Activated CD4-positive, CD25-positive, alpha-beta regulatory T cell treated with anti-CD3 and anti-CD28 coated beads, Interleukin-2, amount 50 U/mL, for 16 hours (primary cell): ENCODE results near the gene CYB5B.
"Not testable (repeated sequence)": the region's sequence is repeated elsewhere in the genome, so short reads cannot be mapped to it uniquely, and the experiment has no call there.

Experiments used
- DNase-seq: peaks from one replicate; pipeline ENCODE4 v3.0.0-alpha.2; 2020; ENCODE audit warnings: low read depth, low spot score

Gene CYB5B

DNA sequence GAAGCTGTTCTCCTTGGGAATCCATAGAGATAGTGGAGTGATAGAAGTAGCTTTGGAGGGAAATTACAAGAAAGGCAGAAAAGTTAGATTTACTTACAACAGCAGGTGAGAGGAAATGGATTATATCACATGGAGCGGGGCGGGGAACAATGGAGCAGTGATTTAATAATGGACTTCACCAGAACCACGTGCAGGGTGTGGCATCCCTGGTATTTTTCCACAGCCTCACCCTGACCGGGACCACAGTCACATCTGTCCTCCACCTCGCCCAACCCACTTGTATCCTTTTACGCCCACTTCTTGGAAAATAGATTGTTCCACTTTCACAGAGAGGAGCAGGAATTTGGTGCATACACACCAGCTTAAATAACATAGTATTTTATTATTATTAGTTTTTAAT lies 15.9 kb upstream of the CYB5B start:
- no peak for DNase-seq

DNA sequence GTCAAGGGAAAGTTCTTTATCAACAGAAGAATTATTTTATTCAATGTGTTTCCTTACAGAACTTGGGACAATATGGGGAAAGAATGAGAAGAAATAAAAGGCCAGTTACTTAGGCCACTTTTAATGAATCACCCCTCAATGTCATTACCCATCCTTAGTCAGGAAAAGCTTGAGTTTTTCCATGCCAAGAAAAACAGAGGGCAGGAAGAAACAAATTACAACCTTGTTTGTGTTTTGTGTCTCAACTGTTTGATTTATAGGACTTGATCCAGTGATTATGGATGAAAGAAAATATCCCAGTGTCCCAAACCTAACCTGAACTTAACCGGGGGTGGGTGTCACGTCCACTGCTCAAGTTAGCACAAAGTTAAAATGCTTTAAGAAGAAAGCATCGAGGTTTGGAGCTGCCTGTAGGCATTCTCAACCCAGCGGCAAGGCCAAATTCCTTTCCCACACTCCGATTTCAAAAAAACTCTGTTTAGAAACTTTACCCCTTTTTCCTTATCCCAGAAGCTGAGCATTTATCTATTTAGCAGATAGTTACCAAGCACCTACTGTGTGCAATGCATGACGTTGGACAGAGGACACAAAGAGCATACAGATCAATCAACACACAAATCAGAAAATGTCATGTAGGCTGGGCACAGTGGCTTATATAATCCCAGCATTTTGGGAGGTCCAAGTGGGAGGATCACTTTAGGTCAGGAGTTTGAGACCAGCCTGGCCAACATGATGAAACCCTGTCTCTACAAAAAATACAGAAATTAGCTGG lies 14.0 kb upstream of the CYB5B start:
- DNase-seq = no peak

DNA sequence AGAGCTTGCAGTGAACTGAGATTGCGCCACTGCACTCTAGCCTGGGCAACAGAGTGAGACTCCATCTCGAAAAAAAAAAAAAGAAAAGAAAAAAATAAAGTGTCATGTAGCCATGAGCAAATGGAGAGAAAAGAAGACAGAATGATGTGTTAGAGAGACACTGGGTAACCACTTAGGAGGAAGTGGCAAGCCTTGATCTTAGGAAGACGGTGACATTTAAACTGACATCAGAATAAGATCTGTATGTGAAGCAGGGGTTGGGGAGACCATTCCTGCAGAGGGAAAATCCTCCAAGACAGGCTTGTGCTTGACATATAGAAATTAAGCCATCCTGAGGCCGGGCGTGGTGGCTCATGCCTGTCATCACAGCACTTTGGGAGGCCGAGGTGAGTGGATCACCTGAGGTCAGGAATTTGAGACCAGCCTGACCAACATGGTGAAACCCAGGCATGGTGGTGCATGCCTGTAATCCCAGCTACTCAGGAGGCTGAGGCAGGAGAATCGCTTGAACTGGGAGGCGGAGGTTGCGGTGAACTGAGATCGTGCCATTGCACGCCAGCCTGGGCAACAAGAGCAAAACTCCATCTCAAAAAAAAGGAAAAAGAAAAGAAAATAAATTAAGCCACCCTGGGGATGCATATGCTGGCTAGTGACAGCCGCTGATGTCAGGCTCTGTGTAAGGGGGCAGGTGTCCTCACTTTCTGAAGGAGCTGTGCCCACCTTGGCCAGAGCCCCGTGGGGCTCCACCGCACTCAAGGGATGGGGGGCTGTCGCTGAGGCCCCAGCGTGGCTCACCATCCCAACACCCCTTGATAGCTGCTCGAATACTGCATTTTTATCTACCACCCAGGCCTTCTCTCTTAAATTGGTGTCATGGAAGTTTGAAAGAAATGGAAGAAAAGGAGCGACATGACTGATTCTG lies 13.1 kb upstream of the CYB5B start:
- DNase-seq = no peak

DNA sequence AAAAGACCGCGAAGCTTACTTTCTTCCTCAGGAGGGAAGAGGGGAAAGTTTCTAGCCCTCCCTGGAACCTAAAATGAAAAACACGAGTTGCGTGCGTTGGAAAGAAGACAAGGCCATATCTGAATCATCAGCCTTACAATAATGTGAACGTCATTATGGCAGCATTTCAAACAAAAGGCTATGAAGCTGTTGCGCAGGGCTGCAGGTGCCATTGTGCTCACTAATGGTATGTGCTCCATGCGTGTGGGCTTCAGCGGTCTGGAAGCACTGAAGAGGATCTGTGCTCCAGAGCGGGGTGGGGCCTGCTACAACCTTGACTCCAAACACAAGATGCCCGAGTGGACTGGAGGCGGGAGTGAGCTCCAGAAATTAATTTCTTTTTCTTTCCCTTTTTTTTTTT lies 12.1 kb upstream of the CYB5B start:
- DNase-seq = no peak

DNA sequence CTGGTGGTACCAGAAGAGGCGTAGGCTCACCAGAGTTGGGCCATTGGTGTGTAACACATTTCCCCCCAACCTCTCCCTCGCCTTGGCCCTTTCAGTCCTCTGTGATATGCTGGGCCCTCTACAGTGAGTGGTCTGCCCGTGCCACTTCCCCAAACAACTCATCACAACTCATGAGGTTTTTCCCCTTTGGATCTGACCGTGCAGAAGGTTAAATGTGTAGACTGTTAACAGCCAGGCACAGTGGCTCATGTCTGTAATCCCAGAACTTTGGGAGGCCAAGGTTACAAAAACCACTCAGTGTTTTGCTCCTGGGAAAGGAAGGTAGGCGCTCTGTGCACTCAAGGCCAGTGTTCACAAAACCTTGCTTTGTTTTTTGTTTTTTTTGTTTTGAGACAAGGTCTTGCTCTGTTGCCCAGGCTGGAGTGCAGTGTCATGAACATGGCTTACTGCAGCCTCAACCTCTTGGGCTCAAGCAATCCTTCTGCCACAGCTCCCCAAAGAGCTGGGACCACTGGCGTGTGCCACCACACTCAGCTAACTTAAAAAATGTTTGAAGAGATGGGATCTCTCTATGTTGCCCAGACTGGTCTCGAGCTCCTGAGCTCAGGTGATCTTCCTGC lies 11.3 kb upstream of the CYB5B start:
- no peak for DNase-seq

DNA sequence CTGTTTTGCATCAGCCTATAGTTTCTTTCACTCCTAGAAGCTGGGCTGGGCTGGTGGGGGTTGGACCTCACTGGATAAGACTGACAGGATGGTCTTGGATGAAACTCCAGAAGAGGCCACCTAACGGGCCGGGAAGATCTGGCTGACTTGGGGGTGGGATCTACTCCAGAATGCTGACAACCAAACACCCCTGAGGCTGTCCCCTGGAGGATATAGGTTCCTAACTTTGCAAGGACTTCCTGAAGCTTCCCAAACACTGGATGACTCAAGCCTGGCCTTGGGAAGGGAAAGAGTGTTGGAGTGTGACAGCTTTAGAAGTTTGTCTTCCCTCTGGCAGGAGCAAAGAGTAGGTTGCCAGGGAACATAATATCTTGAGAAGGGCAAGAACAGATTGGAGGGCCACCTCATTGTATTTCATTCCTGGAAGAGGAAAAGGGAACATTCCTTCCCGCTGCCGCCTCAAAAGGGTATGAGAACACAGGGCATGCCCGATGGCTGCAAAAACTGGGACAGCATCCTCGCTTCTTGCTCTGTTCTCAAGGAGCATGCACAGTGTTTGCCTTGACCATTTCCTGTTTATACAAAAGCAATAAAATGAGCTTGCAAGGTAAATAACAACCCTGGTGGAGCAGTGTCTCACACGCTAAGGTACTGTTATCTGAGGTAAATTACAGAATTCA lies 6.8 kb upstream of the CYB5B start:
- no peak for DNase-seq

DNA sequence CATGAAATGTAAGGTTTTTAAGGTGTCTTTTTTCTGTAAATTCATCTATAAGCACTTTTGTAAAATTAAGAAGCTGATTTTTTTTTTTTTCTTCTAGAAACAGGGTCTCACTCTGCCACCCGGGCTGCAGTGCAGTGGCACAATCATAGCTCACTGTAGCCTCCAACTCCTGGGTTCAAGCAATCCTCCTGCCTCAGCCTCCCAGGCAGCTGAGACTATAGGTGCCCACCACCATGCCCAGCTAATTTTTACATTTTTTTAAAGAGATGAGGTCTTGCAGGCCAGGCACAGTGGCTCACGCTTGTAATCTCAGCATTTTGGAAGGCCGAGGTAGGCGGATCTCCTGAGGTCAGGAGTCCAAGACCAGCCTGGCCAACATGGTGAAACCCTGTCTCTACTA lies 4.5 kb upstream of the CYB5B start:
- DNase-seq = no peak

DNA sequence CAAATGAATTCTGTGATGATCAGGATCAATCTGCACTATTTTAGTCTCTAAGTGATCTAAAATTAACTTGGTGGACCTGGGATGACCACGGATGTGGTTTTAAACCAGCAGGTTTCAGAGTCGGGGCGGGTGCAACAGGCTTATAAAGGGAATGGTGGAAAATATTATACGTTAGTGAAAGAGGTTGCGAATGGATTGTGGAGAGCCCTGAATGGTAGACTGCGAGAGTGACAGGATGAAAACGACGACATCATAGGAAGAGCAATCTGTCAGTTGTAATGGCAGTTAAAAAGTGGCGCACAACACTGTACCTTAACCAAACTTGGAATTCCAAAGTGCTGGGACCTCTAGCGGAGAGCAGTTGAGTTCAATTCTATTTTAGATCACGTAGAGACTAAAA lies 1.2 kb upstream of the CYB5B start:
- DNase-seq = no peak

DNA sequence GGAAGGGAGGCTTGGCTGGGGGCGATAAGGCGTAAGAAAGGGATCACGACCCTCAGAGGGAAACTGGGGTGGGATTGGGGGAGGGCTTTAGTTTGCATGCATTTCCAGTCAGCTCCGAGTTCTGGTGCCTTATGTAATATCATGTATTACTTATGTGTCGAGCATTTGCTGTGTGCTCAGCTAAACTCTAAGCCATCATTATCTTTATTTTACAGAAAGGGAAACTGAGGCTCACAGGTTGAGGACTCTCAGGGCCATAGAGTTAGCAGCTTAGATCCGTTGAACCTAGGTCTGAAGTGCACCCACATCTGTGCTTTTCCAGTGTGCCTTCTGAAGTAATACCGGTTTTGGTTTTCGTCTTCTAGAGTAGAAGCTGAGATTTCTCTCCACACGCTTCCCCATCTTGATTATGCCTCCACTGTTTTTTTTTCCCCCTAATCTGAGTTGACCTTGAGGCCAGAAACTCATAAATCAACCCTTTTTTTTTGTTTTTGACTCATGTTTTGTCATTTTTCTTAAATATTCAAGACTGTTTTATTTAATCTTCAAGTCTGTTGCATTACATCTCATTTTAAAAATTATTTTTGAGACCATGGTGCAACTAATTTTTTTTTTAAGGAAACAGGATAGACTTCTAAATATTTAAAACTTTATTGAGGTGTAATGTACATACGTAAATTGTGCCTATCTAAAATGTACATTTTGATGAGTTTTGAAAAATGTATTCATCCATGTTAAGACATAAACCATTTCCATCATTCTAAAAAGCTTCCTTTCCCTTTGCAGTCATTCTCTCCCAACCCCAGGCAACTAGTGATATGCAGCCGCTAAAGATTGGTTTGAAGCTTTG lies 741 bp downstream of the CYB5B start:
- DNase-seq = no peak

DNA sequence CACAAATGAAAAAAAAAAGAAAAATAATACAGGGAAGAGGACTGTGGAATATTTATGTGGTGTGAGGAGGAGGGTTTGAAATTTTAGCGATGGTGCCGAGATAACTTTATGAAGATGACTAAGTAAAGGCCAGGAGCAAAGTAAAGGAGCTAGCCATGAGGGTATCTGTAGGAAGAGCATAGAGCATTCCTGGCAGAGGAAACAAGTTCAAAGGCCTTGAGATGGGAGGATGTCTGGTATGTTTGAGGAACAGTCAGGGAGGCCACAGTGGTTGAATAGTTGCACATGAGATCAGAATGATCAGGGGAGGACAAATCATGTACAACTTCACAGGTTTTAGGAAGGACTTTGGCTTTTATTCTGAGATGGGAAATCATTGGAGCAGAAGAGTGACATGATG lies 4.2 kb downstream of the CYB5B start:
- no peak for DNase-seq

DNA sequence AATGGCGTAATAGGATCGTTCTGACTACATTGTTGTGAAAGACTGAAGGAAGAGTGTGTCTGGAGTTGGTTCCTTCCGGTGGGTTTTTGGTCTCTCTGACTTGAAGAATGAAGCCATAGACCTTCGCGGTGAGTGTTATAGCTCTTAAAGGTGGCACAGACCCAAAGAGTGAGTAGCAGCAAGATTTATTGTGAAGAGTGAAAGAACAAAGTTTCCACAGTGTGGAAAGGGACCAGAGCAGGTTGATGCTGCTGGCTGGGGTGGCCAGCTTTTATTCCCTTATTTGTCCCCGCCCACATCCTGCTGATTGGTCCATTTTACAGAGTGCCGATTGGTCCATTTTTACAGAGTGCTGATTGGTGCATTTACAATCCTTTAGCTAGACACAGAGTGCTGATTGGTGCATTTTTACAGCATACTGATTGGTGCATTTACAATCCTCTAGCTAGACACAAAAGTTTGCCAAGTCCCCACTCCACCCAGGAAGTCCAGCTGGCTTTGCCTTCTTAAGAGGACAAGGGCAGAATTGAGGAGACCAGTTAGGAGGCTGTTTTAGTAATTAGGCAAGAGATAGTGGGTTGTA lies 4.7 kb downstream of the CYB5B start:
- DNase-seq = not testable (repeated sequence)

DNA sequence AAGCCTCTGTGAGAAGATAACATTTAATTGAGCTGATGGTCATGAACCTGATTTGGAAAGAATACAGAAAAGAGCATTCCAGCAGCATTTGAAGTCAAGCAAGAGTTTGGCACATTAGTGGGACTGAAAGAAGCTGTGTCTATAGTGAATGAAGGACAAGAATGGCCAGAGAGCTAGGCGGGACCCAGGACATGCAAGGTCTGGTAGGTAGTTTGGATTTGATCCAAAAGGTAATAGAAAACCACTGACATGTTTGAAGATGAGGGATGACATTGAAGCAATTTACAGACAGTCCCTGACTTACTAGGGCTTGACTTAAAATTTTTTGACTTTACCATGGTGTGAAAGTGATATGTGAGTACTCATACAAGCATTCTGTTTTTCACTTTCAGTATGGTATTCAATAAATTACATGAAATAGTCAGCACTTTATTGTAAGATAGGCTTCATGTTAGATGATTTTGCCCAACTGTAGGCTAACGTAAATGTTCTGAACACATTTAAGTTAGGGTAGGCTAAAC lies 7.6 kb downstream of the CYB5B start:
- no peak for DNase-seq

DNA sequence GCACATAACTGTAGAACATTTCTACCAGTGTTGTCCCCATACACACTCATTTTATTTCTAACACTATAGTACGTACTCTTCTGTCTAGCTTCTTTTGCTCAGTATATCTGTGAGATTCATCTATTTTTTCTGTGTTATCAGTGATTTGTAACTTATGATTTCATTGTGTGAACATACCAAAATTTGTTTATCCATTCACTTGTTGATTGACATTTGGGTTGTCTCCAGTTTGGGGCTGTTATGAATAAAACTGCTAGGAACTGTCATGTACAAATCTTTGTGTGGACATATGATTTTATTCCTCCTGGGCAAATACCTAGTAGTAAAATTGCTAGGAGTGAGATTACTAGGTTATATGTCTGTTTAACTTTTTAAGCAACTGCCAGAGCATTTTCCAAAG lies 9.6 kb downstream of the CYB5B start:
- no peak for DNase-seq

DNA sequence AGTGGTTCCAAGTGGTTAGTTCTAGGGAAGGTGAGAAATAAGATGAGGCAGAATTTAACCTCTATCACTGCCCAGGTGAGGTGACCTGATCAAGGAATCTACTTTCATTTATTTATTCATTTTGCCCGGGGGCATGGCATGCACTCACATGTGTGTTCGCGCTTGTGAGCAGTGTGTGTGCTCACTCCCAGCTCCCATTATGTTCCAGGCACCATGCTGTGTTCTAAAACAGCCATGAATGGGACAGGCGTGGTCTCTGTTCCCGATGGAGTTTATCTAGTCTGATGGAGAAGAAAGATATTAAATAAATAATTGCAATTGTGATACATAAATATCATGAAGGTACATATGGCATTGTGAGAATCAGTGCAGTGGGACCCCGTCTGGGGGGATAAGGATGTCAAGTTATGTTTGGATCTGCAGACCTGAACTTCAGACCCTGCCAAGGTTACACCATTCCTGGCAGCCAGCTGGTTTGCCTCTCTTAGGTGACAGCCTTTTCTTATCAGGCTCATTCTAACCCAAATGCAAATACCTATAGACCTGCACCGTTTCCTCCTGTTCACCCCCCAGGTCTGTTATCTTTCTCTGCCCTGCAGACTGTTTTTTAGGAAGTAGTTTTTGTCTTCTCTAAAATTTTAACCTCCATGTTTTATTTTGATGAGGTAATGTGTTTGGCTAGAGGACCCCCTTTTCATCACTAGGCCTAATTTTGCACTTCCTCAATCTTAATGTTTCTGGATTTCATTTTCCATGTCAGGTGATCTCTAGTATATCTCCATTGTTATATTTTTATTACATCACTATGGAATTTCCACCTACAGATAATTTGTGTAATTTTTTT lies 11.8 kb downstream of the CYB5B start:
- no peak for DNase-seq

DNA sequence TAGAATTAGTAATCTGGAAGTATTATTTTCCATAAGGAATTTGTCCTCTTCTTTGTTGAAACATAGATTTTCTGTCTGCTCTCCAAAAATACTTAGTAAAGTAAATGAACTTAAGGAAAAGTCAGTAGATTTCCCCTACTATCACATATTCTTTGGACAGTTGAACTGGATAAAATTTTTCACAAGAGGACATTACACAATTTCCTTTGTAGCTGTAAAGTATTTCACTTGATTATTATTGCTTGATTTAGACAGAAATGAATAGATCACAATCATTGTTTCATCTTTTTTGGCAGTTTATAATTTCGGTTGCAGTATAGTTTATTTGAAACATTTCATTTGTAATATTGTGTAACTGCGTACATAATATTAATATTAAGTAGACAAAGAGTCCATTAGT lies 12.5 kb downstream of the CYB5B start:
- DNase-seq = no peak

DNA sequence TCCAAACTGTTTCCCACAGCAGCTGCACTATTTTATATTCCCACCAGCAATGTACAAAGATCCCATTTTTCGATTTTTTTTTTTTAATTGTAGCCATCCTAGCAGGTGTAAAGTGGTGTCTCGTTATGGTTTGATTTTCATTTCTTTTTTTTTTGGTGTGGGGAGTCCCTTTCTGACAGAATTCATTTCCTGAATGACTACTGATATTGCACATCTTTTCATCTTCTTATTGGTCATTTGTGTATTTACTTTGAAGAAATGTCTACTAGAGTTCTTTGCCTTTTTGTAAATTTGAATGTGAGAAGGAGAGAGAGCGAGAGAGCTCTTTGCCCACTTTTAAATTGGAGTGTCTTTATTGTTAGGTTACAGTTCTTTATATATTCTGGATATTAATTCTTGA lies 14.0 kb downstream of the CYB5B start:
- DNase-seq = no peak

DNA sequence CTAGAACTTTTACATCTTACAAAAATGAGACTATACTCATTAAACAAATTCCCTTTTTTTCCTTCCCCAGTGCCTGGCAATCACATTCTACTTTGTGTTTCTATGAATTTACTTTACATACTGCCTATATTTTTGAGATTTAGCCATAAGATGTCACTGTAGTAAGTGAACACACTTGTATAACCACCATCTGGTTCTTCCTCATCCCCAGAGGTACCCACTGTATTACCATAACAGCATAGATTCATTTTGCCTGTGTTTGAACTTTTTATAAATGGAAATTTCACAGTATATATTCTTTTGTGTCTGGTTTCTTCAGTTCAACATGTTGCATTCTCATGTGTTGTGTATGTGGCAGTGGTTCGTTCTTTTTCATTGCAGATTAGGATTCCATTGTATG lies 15.8 kb downstream of the CYB5B start:
- DNase-seq = no peak

DNA sequence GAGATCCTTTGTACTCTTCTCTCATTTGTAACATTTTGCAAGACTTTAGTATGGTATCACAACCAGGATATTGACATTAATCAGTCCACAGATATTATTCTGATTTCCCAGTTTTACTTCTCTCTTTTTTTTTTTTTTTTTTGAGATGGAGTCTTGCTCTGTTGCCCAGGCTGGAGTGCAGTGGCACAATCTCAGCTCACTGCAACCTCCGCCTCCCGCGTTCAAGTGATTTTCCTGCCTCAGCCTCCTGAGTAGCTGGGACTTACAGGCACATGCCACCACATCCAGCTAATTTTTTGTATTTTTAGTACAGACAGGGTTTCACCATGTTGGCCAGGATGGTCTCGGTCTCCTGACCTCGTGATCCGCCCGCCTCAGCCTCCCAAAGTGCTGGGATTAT lies 16.6 kb downstream of the CYB5B start:
- not testable (repeated sequence) for DNase-seq

DNA sequence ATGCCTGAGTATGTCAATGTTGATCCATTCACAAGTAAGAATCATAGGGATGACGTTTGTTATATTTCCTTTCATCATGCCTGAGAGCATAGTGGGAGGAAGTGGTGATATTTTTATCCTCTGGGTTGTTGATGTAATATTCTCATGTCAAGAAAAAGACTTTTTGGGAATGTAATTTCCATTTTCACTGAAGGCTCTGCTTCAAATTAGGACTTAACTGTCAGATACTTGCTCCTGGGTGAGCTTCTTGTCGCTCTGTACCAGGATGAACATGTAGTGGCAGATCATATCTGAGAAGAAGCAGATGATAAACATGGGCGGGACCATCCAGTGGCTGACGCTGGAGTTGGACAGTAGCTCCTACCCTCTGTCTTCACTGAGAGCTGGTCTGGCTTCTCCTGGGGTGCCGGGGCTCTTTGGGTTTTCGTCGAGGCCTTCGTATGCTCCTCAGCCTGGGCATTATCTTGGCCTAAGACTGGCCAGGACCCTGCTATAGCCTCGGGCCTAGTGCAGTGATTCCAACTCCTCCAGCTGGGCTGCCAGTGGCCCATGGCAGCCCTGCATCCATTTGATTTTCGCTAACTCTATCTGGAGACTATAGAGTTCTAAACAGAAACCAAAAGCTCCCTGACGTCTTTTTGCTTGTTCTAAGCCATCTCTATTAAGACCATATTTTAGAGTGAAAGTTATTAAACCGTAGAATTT lies 19.7 kb downstream of the CYB5B start:
- DNase-seq = no peak
